HG02840 (cell line): ENCODE results near the gene HOXC9.

Source experiments
- ATAC-seq: cut with Tn5 transposase; IDR thresholded peaks from one replicate; pipeline ENCODE4 v1.9.1; 2021; ENCODE audit warnings: mild to moderate bottlenecking, moderate library complexity, moderate number of reproducible peaks; ENCODE audit not compliant: unreplicated experiment, low FRiP score

HOXC9 gene

DNA sequence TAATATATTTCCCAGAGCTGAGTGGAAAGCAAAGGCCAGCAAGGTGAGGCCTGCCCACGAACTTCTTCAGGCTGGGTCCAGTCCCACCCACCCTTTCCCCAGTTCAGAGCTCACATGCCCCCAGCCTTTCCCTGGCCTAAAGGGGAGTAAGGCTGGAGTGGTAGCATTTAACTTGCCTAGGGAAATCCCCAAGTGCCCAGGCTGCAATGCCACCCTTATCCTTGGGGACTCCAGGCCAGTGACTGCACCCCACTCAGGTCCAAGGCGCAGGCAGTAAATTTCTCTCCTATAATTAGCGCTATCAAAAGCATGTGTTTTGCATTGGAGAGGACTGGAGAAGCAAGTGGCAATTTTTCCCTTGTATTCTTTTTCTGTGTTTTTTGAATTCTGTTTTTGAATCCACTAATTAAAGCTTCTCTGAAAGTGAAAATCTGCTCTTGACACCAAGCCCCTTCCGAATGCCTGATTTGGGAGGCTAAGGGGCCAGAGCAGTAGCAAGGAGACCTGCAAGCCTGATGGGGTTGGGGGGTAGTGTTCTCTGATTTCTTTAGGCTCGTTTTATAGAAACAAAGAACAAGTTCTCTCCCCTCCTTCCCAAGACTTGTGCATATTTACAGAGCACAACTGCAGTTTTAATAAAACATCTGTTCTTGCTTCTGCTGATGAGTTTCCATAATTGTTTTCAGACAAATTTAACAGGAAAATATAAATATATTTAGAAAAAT, 24.8 kb downstream of the HOXC9 start:
- ATAC-seq = no peak

DNA sequence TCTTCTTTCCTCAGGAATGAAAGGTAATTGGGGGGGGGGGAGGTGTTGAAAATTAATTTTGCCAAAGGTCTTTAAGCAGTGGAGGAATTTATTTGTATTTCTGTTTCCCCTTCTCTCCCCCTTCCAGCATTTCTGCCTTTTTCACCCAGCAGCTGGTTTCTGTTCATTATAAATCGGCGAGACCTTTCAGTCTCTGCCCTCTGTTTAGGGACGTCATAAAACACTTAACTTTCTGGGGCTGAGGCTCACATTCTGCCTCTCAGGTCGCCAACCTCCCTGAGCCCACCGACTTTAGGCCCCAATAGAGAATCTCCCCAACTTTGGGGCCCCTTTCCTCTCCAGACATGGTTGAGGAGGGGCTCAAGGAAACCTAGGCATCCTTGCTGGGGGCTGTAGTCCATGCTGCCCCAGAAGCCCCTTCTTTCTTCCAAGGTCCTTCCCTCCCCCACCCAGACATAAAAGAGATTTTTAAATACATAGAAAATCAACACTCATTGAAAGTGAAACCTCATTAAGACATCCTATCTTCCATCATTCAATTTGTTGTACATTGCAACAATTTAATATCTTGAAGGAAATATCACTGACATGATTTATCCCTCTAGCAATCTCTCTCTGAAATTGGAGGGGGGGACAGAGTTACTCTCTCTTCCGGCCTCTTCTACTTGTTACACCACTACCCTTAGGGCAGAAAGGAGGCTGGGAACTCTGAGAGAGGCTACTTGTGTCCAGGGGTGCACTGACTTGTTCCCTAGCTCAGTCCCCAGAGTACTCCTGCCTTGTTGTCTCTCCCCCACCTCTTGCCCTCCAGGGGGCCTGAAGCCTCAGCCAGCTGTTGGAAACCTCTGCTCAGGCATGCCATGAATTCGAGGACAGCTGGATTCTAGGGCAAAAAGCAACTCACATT, 25.8 kb downstream of the HOXC9 start:
- no peak for ATAC-seq

DNA sequence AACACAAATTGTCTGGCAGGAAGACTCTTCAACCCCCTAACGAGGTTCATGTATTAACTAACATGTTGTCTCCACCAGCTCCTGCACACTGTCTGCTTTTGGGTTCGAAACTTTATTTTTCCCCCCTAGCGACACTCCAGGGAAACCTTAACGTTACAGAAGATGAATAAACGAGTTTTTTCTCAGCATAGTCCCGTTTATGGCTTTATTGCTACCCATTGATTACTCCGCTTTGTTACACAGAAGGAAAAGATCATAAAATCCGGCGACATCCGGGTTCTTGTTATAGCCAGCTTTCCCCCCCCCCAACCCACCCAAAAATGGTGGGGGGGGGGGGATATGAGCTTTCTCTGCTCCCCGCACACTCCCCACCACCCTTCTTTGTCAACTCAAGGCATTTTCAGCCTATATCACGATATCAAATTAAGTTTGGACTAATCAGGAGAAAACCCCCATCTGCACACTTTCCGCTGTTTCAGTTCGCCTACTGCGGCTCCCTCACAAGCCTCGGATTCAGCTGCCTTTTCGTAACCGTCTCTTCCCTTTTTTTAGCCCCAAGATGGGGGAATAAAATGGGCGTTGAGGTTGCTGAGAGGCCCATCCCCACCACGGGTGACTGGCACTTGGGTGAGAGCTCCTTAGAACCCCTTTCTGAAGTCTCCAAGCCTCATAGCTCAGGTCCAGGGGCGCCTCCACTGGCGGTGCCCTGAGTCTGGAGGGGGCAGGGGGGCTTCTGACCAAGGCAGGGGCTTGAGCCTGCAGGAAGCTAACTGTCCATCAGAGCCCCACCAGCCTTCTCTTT, 26.9 kb downstream of the HOXC9 start:
- ATAC-seq = no peak

DNA sequence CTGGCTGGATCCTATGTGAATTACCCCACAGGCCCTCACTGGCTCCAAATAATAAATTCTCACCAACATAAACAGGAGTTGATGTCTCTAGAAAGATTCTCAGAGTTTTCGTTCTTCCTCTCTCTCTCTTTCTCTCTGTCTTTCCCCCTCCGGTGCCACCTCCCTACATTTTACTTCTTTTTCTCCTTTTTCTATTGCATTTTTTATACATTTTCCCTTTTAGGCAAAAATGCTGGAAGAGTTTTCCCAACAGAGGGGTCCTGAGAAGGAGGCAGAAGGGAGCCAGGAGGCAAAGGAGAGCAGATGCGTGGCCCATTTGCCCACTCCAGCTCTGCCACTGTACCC, 27.5 kb downstream of the HOXC9 start:
- no peak for ATAC-seq

DNA sequence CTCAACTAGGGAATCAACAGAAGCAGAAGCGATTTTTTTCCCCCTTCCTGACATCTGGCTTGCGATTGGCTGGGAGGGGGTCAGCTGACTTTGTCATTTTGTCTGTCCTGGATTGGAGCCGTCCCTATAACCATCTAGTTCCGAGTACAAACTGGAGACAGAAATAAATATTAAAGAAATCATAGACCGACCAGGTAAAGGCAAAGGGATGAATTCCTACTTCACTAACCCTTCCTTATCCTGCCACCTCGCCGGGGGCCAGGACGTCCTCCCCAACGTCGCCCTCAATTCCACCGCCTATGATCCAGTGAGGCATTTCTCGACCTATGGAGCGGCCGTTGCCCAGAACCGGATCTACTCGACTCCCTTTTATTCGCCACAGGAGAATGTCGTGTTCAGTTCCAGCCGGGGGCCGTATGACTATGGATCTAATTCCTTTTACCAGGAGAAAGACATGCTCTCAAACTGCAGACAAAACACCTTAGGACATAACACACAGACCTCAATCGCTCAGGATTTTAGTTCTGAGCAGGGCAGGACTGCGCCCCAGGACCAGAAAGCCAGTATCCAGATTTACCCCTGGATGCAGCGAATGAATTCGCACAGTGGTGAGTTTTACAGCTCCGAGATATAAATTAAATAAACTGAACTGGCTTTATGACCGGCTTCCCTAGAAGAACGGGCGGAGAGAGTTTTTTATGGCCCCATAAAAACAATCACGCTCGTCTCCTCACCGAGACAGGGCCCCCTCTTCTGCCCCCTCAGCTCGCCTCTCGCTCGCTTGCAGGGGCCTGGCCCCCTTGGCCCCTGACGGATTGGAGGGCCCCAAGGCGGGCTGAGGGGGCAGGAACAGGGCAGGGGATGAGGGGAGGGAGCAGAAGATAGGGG, 28.6 kb downstream of the HOXC9 start, which contains the start of gene HOXC6:
TSS of gene HOXC6 (plus strand) at position 127 of the 888 bp plus-strand sequence. CDS start at position 209, 82 bp downstream.
- ATAC-seq = no peak

DNA sequence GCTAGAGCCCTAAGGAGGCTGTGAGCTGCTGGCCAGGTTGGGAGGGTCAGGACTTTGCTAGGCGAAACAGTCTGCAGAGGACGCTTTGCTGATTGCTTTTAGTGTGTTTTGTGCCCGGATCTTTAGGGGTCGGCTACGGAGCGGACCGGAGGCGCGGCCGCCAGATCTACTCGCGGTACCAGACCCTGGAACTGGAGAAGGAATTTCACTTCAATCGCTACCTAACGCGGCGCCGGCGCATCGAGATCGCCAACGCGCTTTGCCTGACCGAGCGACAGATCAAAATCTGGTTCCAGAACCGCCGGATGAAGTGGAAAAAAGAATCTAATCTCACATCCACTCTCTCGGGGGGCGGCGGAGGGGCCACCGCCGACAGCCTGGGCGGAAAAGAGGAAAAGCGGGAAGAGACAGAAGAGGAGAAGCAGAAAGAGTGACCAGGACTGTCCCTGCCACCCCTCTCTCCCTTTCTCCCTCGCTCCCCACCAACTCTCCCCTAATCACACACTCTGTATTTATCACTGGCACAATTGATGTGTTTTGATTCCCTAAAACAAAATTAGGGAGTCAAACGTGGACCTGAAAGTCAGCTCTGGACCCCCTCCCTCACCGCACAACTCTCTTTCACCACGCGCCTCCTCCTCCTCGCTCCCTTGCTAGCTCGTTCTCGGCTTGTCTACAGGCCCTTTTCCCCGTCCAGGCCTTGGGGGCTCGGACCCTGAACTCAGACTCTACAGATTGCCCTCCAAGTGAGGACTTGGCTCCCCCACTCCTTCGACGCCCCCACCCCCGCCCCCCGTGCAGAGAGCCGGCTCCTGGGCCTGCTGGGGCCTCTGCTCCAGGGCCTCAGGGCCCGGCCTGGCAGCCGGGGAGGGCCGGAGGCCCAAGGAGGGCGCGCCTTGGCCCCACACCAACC, 29.8 kb downstream of the HOXC9 start:
- ATAC-seq = no peak

DNA sequence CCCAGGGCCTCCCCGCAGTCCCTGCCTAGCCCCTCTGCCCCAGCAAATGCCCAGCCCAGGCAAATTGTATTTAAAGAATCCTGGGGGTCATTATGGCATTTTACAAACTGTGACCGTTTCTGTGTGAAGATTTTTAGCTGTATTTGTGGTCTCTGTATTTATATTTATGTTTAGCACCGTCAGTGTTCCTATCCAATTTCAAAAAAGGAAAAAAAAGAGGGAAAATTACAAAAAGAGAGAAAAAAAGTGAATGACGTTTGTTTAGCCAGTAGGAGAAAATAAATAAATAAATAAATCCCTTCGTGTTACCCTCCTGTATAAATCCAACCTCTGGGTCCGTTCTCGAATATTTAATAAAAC, 30.5 kb downstream of the HOXC9 start:
- no peak for ATAC-seq

DNA sequence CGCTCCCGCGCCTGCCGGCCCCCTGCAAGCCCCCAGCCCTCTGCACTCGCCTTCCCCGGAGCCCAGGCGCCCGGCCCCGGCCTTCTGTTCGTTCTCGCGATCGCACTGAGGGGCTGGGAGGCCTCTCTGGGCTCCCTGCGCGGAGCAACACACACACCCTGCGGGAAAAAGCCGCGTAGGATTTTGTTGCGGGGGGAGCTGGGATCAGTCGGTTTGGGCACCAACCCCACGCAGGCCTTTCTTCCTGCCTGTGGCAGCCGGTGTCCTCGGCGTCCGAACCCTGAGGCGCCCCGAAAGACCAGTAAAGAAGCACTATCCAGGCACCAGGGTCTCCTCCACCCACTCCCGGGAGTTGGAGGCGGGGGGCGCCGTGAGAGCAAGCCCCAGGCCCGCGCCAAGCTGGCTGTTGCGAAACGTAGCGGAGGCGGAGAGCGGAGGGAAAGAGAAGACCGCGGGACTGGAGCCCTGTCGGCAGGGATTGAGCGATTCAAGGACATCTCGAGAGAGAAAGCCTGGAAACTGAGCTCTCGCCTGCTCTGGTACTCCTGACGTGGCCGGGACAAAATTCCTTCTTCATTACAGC, 31.0 kb downstream of the HOXC9 start:
- no peak for ATAC-seq

DNA sequence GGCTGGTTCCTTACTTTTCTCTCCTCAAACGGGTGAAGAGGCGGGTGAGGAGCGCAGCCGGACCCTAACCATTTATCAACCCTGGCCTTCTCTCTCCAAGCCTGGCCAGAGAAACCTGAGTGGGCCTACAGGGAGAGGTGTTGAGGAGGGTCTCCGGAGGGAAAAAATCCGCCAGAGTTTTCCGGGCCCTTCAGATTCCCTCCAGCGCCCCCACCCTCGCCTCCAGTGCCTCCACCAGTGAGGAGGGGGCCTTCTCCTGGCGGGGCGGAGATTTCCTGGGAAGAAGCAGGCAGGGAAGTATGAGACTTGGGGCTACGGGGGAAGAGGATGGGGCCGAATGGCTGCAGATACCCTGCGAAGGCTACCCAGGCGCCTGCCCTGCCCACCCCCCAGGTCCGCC, 31.5 kb downstream of the HOXC9 start:
- ATAC-seq = no peak

DNA sequence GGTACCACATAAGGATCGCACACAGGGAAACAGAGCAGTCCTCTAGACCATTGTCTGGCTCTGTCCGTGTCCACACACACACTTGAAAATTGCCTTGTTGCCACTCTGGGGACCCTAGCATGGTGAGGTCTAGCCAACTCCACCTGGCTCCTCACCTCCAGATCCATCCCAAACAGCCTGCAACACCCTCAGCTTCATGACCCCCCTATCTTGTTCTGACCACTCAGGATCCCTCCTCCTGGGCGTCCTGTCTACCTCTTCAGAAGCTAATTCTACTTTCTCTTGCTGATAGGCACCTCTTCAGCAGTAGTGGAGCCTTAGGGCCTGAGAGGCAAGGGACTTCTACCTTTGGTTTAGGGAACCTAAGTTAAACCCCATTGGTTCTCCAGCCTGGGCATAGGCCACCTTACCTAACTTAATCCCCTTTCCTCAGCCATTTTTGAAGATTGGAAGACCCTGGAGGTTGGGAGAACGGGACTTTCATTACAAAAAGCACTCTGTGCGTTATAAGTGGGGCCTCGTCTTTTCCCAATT, 32.2 kb downstream of the HOXC9 start:
- no peak for ATAC-seq

DNA sequence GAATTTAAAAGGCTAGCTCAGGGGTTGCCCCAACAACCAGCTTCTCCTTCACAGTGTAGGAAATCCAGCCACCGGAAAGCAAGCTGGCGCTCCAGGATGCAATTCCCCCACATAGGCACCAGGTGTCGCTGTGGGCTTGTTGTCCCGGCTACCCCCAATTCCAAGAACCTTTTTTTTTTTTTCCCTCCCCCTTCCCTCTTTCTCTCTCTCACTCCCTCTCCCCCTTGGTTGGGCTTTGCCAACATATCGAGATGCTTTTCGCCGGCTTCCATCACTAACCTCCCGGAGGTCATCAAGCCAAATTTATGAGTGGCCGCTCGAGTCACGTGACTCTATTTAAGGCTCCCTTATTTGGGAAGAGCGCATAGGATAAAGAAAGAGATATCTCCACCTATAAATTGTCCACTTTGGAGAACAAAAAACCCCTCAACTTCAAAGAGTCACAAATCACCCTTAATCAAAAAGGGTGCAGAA, 32.7 kb downstream of the HOXC9 start, which contains the start of gene HOXC5:
TSS of gene HOXC5 (plus strand) at position 424 of the 474 bp plus-strand sequence. CDS start 73 bp downstream, outside the sequence.
- ATAC-seq = no peak

DNA sequence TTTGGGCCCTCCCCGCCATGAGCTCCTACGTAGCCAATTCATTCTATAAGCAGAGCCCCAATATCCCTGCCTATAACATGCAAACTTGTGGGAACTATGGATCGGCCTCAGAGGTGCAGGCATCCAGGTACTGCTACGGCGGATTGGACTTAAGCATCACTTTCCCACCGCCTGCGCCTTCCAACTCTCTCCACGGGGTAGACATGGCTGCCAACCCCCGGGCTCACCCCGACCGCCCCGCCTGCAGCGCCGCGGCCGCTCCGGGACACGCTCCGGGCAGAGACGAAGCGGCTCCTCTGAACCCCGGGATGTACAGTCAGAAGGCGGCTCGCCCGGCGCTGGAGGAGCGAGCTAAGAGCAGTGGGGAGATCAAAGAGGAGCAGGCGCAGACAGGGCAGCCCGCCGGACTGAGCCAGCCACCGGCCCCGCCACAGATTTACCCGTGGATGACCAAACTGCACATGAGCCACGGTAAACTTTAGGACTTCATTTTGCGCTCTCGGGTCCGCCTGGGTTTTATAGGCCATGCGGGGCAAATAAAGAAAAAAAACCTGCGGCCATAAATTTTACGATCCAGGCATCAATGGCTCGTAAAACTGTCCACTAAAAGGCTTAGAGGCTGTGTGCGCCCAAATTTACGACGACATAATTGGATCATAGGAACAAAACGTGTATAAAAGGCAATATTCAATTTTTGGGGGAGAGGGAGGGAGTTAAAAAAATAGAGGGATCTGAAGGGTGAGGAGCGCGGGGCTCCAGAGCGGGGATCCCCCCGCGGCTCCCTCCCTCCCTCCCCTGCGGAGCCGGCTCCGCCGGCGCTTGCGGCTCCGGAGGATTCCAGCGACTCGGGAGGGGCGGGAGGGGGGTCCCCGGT, 33.4 kb downstream of the HOXC9 start:
- ATAC-seq = no peak

DNA sequence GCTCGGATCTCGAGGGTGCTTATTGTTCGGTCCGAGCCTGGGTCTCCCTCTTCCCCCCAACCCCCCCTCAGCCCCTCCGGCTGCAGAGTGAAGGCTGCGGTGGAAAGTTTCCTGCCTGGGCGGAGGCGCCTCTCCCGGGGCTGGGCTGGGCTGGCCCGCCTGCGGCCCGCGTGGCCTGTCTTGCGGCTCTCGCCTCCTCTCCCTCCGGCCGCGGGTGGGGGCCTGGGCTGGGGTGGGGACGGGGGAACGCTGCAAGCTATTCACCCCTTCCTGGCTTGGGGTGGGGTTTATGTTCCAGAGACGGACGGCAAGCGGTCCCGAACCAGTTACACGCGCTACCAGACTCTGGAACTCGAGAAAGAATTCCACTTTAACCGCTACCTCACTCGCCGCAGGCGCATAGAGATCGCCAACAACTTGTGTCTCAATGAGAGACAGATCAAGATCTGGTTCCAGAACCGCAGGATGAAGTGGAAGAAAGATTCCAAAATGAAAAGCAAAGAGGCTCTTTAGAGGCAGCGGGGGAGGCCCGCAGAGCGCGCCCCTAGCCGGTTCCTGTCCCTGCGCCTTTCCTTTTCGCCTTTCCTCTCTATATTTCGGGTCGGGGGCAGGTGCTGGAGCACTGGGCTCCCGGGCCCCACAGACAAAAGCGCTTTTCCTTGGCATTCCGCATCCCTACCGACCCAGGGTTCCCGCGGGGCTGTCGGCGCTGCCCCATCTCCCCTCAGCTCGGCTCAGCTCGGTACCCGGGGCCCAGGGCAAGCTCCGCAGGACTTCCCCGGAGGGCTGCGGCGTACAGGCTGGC, 34.2 kb downstream of the HOXC9 start:
- no peak for ATAC-seq

DNA sequence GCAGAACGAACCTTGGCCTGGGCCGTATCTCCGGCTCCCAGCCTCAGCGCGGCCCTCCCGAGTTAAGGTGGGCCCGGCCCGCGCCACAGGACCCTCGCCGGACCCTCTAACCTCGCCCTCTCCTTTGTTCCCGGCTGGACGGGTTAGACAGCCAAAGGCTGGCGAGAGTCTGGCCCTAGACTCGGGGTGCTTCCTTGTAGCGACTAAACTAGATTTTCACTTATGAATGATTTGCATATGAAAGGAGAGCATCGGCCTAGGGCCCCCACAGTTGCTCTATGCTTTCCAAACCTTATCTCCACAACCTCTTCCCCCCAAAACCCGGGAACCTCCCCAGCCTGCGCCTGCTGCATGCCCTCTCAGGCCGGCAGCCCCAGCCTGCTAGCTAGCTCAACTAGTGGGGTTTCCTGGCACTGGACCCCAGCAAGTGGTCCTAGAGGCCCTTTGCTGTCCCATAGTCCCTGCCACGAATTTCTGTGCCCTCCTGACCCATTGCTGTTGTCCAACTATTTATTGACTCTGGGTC, 34.9 kb downstream of the HOXC9 start:
- no peak for ATAC-seq

DNA sequence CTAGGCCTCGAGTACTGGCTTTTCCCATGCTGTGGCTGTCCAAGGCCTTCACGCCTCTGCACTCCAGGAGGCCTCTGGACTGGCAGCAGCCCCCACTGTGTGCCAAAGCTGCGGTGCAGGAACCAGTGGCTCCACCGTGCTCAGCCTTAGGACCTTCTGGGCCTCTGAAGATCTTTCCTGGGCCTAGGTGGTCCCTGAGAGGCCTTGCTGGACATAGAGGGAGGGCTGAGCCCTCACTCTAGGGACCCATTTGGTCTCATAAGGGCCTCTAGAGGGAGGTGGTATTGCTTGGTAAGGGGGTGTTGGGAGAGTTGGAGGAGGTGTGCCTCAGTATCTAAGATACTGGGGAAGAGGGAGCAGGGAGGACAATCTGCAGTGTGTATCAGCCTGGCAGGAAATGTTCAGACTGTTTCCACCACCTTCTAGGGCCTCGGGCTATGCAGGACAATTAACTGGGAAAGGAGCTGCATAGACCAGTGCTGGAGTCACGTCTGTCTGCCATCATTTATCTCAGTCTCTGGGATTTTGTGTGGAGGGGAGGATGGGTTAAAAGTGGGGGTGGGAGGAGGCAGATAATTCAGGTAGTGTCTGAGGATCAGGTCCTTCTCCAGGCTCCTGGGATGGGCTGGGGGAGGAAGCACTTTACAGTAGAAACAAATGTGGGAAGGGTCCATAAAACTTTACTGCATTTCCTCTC, 35.8 kb downstream of the HOXC9 start:
- ATAC-seq = no peak
